ENCODE measurements around the gene MTMR6. TPM values are rescaled to one million over a fixed set of nuclear protein-coding genes. Genes with fewer than 3 reads are reported as not detected.

The MTMR6 gene
- total RNA-seq, 2 experiments from 2014 or later, result 5.5 to 5.7 TPM

DNA sequence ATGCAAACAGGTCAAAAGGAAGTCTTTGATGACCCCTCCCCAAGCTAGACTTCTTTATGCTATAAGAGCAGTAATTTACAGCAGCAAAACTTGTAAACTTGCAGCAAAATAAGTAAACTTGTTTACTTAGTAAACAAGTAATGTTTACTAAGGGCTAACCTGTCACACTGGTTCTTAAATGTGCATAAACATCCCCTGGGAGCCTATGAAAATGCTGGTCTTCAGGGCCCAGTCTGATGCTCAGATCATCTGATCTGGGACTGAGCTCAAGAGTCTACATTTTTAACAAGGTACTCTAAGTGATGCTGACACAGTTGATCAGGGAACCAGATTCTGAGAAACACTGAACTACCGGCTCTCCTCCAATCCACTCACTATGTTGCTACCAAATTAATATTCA lies 53.4 kb downstream of the MTMR6 start:
- intact Hi-C loops (cut with micrococcal nuclease), result loop anchor here (1.0 to 5.0 kb wide), 3 partner anchors 53 to 141 kb away; partner anchors contain the start of genes MTMR6 and NUP58
- Mint-ChIP-seq H3K36me3 (ENCODE audit: low read depth) (no peaks in the 10 kb centered on the region), H3K27me3 (ENCODE audit: low read depth) (peaks cover 4% of the 10 kb centered on the region), H3K4me3 (no peak overlapping the region), H3K4me1 (ENCODE audit: low read depth) (peaks cover 2% of the 10 kb centered on the region), H3K27ac (no peak overlapping the region), H3K9me3 (no peaks in the 10 kb centered on the region)
- CTCF ChIA-PET, result interaction anchor here (0.8 to 1.9 kb wide), 6 partner anchors 10 to 145 kb away, joined by 3 to 15 read pairs (median 6); partner anchors contain the start of gene MTMR6
- no peak for DNase-seq

DNA sequence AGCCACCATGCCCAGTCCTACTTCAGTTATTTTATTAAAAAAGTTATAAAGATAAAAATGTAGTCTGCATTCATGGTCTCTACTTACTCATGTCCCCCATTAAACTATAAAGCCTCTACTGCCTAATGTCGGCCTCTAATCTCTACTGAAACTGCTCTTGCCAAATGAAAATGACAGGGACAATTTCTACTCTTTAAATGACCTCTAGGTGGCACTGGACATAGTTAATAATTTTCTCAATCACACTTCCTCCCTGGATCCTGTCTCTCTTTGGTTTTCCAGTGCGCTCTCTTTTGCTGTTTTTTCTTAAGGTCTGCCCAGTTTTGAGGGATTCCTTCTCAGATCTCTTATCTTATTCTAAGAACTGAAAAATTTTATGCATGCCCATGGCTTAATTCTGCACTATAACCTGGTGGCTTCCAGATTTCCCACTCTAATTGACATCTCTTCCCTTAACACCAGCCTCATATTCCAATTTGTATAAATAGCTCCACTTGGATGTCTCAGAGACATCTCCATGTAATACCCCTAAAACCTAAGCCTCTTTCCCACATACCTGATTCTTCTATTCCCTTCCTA lies 54.3 kb downstream of the MTMR6 start:
- no peak for DNase-seq
- CTCF ChIA-PET, result interaction anchor here (0.7 to 1.9 kb wide), 8 partner anchors 10 to 145 kb away, joined by 3 to 15 read pairs (median 4); partner anchors contain the start of gene MTMR6
- H3K4me1 Mint-ChIP-seq (ENCODE audit: low read depth), result peaks cover 2% of the 10 kb centered on the region
- intact Hi-C loops (cut with micrococcal nuclease), result loop anchor here (1.0 to 5.0 kb wide), 3 partner anchors 54 to 142 kb away; partner anchors contain the start of genes MTMR6 and NUP58
- H3K27ac Mint-ChIP-seq, result no peak overlapping the region
- peaks cover 4% of the 10 kb centered on the region for H3K27me3 Mint-ChIP-seq (ENCODE audit: low read depth)
- H3K9me3 Mint-ChIP-seq, result no peaks in the 10 kb centered on the region
- no peak overlapping the region for H3K4me3 Mint-ChIP-seq
- H3K36me3 Mint-ChIP-seq (ENCODE audit: low read depth), result no peaks in the 10 kb centered on the region

GRCh38 chr13:25231517-25231916 lies 55.8 kb downstream of the MTMR6 start:
- intact Hi-C loops (cut with micrococcal nuclease), result loop anchor here (5.0 kb wide), 1 partner anchor 71 kb away; the partner anchor contains the start of gene NUP58
- Mint-ChIP-seq H3K4me3 (no peak overlapping the region), H3K27ac (no peak overlapping the region), H3K4me1 (ENCODE audit: low read depth) (peaks cover 2% of the 10 kb centered on the region), H3K9me3 (no peaks in the 10 kb centered on the region), H3K27me3 (ENCODE audit: low read depth) (peaks cover 9% of the 10 kb centered on the region), H3K36me3 (ENCODE audit: low read depth) (no peaks in the 10 kb centered on the region)
- CTCF ChIA-PET, result interaction anchor here (1.8 kb wide), 1 partner anchor 9 kb away, joined by 4 read pairs; no protein-coding TSS in a partner anchor
- DNase-seq, result no peak

DNA sequence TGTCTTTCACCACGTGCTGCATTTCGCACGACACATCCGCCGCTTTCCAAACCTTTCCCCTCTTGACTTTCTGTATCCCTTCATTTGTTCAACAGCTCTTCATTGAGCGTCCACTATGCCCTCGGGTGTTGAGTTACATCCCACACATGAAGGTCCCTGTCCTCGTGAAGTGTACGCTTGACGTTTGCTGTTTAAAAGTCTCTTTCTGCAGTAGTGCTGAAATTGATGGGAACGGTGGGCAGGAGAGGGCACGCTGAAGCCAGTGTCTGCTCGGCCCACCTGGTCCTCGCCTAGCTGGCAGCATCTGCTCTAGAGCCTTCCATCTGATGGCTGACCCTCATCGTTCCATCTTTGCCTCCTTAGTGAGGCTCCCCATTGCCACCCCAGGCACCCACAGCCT lies 59.6 kb downstream of the MTMR6 start:
- H3K4me3 Mint-ChIP-seq, result no peak overlapping the region
- CTCF ChIA-PET, result no interaction called here
- no peaks in the 10 kb centered on the region for H3K4me1 Mint-ChIP-seq (ENCODE audit: low read depth)
- no peaks in the 10 kb centered on the region for H3K9me3 Mint-ChIP-seq
- H3K27ac Mint-ChIP-seq, result no peak overlapping the region
- no peak for DNase-seq
- intact Hi-C loops (cut with micrococcal nuclease), result no loop called here
- peaks cover 18% of the 10 kb centered on the region for H3K27me3 Mint-ChIP-seq (ENCODE audit: low read depth)
- H3K36me3 Mint-ChIP-seq (ENCODE audit: low read depth), result no peaks in the 10 kb centered on the region

DNA sequence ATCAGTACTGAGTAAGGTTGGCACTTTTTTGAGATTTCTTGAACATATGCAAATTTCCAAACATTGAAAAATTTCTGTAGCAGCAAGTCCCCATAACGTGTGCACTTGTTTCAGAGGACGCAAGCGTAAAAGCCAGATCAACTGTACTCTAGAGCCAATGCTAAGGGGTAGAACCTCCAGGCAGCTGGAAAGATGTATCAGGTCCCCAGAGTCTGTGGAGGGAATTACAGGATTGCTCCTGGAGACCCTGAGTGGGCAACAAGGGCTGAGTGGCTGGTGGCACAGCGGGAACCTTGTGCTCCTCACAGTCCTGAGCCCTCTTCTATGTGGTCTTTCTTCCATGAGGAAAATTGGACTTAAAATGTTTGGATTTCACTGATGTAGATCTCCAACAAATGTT lies 61.3 kb downstream of the MTMR6 start:
- H3K4me3 Mint-ChIP-seq, result no peak overlapping the region
- no peaks in the 10 kb centered on the region for H3K9me3 Mint-ChIP-seq
- H3K27ac Mint-ChIP-seq, result no peak overlapping the region
- no peaks in the 10 kb centered on the region for H3K36me3 Mint-ChIP-seq (ENCODE audit: low read depth)
- CTCF ChIA-PET, result no interaction called here
- no peaks in the 10 kb centered on the region for H3K4me1 Mint-ChIP-seq (ENCODE audit: low read depth)
- intact Hi-C loops (cut with micrococcal nuclease), result no loop called here
- H3K27me3 Mint-ChIP-seq (ENCODE audit: low read depth), result peaks cover 20% of the 10 kb centered on the region
- no peak for DNase-seq

DNA sequence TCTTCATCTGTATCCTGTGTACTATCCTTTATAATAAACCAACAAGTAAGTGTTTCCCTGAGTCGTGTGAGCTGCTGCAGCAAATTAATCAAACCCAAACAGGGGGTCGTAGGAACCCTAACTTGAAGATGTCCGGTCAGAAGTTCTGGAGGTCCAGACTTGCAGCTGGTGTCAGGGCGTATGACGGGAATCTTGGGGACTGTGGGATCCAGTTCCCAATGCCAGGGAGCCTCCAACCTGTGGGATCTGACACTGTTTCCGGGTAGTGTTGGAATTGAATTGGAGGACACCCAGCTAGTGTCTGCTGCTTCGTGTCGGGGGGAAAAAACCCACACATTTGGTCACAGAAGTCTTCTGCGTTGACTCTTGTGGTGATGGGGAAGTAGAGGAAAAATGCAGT lies 63.1 kb downstream of the MTMR6 start:
- H3K27me3 Mint-ChIP-seq (ENCODE audit: low read depth), result peaks cover 17% of the 10 kb centered on the region
- H3K4me3 Mint-ChIP-seq, result no peak overlapping the region
- CTCF ChIA-PET, result interaction anchor here (0.6 kb wide), 1 partner anchor 62 kb away, joined by 3 read pairs; no protein-coding TSS in a partner anchor
- no peak overlapping the region for H3K27ac Mint-ChIP-seq
- intact Hi-C loops (cut with micrococcal nuclease), result no loop called here
- no peak for DNase-seq
- no peaks in the 10 kb centered on the region for H3K4me1 Mint-ChIP-seq (ENCODE audit: low read depth)
- H3K9me3 Mint-ChIP-seq, result no peaks in the 10 kb centered on the region
- H3K36me3 Mint-ChIP-seq (ENCODE audit: low read depth), result no peaks in the 10 kb centered on the region

GRCh38 chr13:25222740-25223139 lies 64.5 kb downstream of the MTMR6 start:
- Mint-ChIP-seq H3K9me3 (no peaks in the 10 kb centered on the region), H3K27me3 (ENCODE audit: low read depth) (peaks cover 13% of the 10 kb centered on the region), H3K4me1 (ENCODE audit: low read depth) (no peaks in the 10 kb centered on the region), H3K27ac (no peak overlapping the region), H3K4me3 (no peak overlapping the region), H3K36me3 (ENCODE audit: low read depth) (no peaks in the 10 kb centered on the region)
- intact Hi-C loops (cut with micrococcal nuclease), result no loop called here
- CTCF ChIA-PET, result interaction anchor here (0.6 to 0.9 kb wide), 2 partner anchors 10 to 154 kb away, joined by 3 to 4 read pairs; no protein-coding TSS in a partner anchor
- DNase-seq, result no peak

DNA sequence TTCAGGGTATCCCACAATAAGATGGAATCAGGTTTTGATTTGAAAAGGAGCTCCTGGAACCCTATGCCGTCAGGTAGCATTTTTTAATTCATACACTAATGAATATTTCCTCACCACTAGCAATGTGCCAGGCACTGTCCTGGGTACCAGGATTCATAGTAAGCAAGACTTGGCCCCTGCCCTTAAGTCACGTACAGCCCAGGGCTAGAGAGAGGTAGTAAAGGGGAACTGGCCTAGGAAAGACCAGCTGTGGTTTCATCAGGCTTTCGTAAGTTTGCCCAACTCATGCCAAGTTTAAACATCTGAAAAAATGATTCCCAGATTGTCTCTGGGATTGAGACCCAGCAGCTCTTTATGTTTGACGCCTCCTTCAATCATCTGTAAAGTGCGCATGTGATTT lies 69.3 kb downstream of the MTMR6 start:
- Mint-ChIP-seq H3K9me3 (no peaks in the 10 kb centered on the region), H3K4me3 (no peak overlapping the region), H3K27me3 (ENCODE audit: low read depth) (peaks cover 8% of the 10 kb centered on the region), H3K4me1 (ENCODE audit: low read depth) (no peaks in the 10 kb centered on the region), H3K36me3 (ENCODE audit: low read depth) (no peaks in the 10 kb centered on the region), H3K27ac (no peak overlapping the region)
- DNase-seq, result no peak
- CTCF ChIA-PET, result interaction anchor here (1.0 kb wide), 1 partner anchor 153 kb away, joined by 4 read pairs; no protein-coding TSS in a partner anchor
- intact Hi-C loops (cut with micrococcal nuclease), result loop anchor here (5.0 kb wide), 1 partner anchor 69 kb away; the partner anchor contains the start of gene MTMR6

- Mint-ChIP-seq H3K27me3 (ENCODE audit: low read depth) (peaks cover 5% of the 10 kb centered on the region), H3K9me3 (no peaks in the 10 kb centered on the region), H3K27ac (no peak overlapping the region), H3K4me1 (ENCODE audit: low read depth) (no peaks in the 10 kb centered on the region), H3K4me3 (no peak overlapping the region), H3K36me3 (ENCODE audit: low read depth) (no peaks in the 10 kb centered on the region)
- CTCF ChIA-PET, result interaction anchor here (1.0 kb wide), 1 partner anchor 154 kb away, joined by 4 read pairs; no protein-coding TSS in a partner anchor
- intact Hi-C loops (cut with micrococcal nuclease), result loop anchor here (5.0 kb wide), 1 partner anchor 70 kb away; the partner anchor contains the start of gene MTMR6
- no peak for DNase-seq
These were observed 70.0 kb downstream of the MTMR6 start for GRCh38 chr13:25217023-25217885.

GRCh38 chr13:25215253-25215575 lies 72.1 kb downstream of the MTMR6 start:
- CTCF ChIA-PET, result interaction anchor here (0.6 kb wide), 1 partner anchor 62 kb away, joined by 3 read pairs; no protein-coding TSS in a partner anchor

GRCh38 chr13:25214491-25215252 lies 72.6 kb downstream of the MTMR6 start:
- Mint-ChIP-seq H3K27me3 (ENCODE audit: low read depth) (peaks cover 5% of the 10 kb centered on the region), H3K36me3 (ENCODE audit: low read depth) (no peaks in the 10 kb centered on the region), H3K9me3 (no peaks in the 10 kb centered on the region), H3K27ac (no peak overlapping the region), H3K4me3 (no peak overlapping the region), H3K4me1 (ENCODE audit: low read depth) (no peaks in the 10 kb centered on the region)
- DNase-seq, result no peak
- CTCF ChIA-PET, result no interaction called here
- intact Hi-C loops (cut with micrococcal nuclease), result loop anchor here (5.0 kb wide), 1 partner anchor 73 kb away; the partner anchor contains the start of gene MTMR6

More at GRCh38 chr13:25215253-25215575, 72.1 kb downstream of the MTMR6 start:
- peaks cover 5% of the 10 kb centered on the region for H3K27me3 Mint-ChIP-seq (ENCODE audit: low read depth)
- no peaks in the 10 kb centered on the region for H3K4me1 Mint-ChIP-seq (ENCODE audit: low read depth)
- intact Hi-C loops (cut with micrococcal nuclease), result loop anchor here (5.0 kb wide), 1 partner anchor 72 kb away; the partner anchor contains the start of gene MTMR6
- no peaks in the 10 kb centered on the region for H3K9me3 Mint-ChIP-seq
- H3K36me3 Mint-ChIP-seq (ENCODE audit: low read depth), result no peaks in the 10 kb centered on the region
- H3K27ac Mint-ChIP-seq, result no peak overlapping the region
- H3K4me3 Mint-ChIP-seq, result no peak overlapping the region
- DNase-seq, result no peak

DNA sequence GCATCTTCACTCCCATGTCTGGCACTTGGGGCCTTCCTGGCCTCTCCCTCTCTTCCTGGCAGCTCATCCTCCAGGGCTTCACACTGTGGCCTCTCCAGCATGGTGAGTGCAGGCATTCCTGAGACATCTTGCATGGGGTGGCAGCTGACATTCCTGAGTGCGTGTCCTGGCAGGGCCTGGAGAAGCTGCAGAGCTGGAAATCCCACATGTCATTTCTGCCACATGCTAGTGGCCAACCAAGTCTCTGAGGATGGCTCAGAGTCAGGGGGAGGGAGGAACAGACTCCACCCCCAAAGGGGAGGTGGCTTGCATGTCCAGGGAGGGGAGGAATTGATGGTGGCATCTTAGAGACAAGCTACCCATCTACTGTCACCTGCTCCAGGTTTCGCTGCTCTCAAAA lies 73.6 kb downstream of the MTMR6 start:
- H3K9me3 Mint-ChIP-seq, result no peaks in the 10 kb centered on the region
- CTCF ChIA-PET, result no interaction called here
- intact Hi-C loops (cut with micrococcal nuclease), result no loop called here
- H3K4me1 Mint-ChIP-seq (ENCODE audit: low read depth), result no peaks in the 10 kb centered on the region
- H3K4me3 Mint-ChIP-seq, result no peak overlapping the region
- H3K36me3 Mint-ChIP-seq (ENCODE audit: low read depth), result no peaks in the 10 kb centered on the region
- DNase-seq, result no peak
- no peak overlapping the region for H3K27ac Mint-ChIP-seq
- H3K27me3 Mint-ChIP-seq (ENCODE audit: low read depth), result peaks cover 5% of the 10 kb centered on the region

All from activated naive CD4-positive, alpha-beta T cell treated with anti-CD3 and anti-CD28 coated beads for 36 hours (primary cell).